Activated B cell treated with CpG ODN at 0.5 μM for 24 hours (primary cell): ENCODE data around the gene TOGARAM2. TPM values are rescaled to one million over a fixed set of nuclear protein-coding genes. Genes with fewer than 3 reads are reported as not detected.

Source experiments
- ATAC-seq: fragments of 200-7000 bp; cut with Tn5 transposase; one replicate; pipeline ENCODE4 v1.10.0; 2021; ENCODE audit warnings: low read depth, mild to moderate bottlenecking, moderate library complexity
- CTCF ChIA-PET: fragments of 350-600 bp; sonication (Branson Sonifier 250); formaldehyde crosslinking; loops from one replicate; lab custom pipeline; 2021; ENCODE audit warnings: antibody characterized with exemption; lab: Charles Lee
- POLR2A ChIA-PET: fragments of 350-600 bp; sonication (Branson Sonifier 250); formaldehyde crosslinking; loops from one replicate; lab custom pipeline; 2021; ENCODE audit warnings: antibody characterized with exemption; lab: Charles Lee
- DNase-seq: peaks from one replicate; pipeline ENCODE4 v3.0.0; 2022
- H3K27ac Mint-ChIP-seq: one replicate; pipeline ENCODE4 v1.8.0; 2020; ENCODE audit warnings: mixed read lengths
- H3K27me3 Mint-ChIP-seq: one replicate; pipeline ENCODE4 v1.8.0; 2021; ENCODE audit warnings: mixed read lengths
- H3K36me3 Mint-ChIP-seq: one replicate; pipeline ENCODE4 v1.8.0; 2021; ENCODE audit warnings: low read depth, mixed read lengths
- H3K4me1 Mint-ChIP-seq: one replicate; pipeline ENCODE4 v1.8.0; 2021; ENCODE audit warnings: mixed read lengths
- H3K4me3 Mint-ChIP-seq: one replicate; pipeline ENCODE4 v1.8.0; 2020; ENCODE audit warnings: mild to moderate bottlenecking, mixed read lengths
- H3K9me3 Mint-ChIP-seq: one replicate; pipeline ENCODE4 v1.8.0; 2020; ENCODE audit warnings: mixed read lengths
- intact Hi-C: fragments of 100-400 bp; cut with micrococcal nuclease; formaldehyde crosslinking; loops from one replicate; pipeline ENCODE4 v1.15.1; 2024
- total RNA-seq: library from RNA; stranded (reverse); gene quantifications from 2 replicates; pipeline ENCODE4 v1.2.3, GENCODE V29; 2022
- TF ChIP-seq, protein P1 (sequence below): fragments of 200-600 bp; IDR thresholded peaks from one replicate; pipeline ENCODE4 v1.8.0; 2022; ENCODE audit warnings: antibody characterized with exemption, mild to moderate bottlenecking

The TOGARAM2 gene
- total RNA-seq, 1 donor from 2014 or later, result not detected

DNA sequence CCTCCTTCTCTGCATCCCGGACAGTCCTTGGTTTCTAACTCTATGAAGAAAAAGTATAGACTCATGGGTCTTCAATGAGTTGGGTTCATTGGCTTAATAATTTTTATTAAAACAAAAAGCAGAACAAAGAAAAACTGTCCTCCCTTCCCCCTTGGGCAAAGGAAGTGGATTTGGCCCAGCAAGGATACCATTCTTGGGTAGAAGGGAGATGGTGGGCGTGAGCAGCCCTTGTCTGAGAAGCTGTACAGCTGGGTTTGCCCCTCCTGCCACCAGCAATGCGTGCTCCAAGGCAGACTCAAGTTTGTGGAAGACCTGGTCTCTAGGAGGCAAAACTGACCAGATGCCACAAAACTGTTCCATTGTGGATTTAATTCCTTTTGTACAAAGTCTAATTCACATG is 80.5 kb downstream of the TOGARAM2 start:
- intact Hi-C loops, result no loop called here
- CTCF ChIA-PET, result no interaction called here
- TF ChIP-seq, protein P1, sequence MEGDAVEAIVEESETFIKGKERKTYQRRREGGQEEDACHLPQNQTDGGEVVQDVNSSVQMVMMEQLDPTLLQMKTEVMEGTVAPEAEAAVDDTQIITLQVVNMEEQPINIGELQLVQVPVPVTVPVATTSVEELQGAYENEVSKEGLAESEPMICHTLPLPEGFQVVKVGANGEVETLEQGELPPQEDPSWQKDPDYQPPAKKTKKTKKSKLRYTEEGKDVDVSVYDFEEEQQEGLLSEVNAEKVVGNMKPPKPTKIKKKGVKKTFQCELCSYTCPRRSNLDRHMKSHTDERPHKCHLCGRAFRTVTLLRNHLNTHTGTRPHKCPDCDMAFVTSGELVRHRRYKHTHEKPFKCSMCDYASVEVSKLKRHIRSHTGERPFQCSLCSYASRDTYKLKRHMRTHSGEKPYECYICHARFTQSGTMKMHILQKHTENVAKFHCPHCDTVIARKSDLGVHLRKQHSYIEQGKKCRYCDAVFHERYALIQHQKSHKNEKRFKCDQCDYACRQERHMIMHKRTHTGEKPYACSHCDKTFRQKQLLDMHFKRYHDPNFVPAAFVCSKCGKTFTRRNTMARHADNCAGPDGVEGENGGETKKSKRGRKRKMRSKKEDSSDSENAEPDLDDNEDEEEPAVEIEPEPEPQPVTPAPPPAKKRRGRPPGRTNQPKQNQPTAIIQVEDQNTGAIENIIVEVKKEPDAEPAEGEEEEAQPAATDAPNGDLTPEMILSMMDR, result no peak

DNA sequence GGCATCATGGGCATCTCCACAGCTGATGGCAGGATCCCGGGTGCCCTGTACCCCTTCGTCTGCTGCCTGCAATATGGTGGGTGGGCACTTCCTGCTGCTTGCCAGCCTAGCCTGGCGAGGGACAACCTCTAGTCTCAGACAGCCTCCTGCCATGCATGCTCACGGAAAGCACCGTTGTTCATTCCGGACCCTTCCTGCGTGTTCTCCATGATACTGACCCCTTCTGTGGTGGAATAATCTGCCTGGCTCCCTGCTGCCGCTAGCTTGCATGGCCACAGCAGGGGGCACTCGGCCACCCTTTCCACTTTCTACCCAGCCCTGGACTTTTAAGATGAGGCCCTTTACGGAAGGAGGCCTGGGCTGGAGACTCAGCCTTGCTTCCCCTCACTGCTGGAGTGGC is 81.3 kb downstream of the TOGARAM2 start:
- CTCF ChIA-PET, result no interaction called here
- TF ChIP-seq, protein P1, result no peak

More for the DNA sequence above, 80.5 kb downstream of the TOGARAM2 start:
- H3K4me1 Mint-ChIP-seq, result no peaks in the 10 kb centered on the region
- no peak for ATAC-seq
- H3K27me3 Mint-ChIP-seq, result no peaks in the 10 kb centered on the region
- no peaks in the 10 kb centered on the region for H3K9me3 Mint-ChIP-seq
- H3K4me3 Mint-ChIP-seq, result no peak overlapping the region
- H3K27ac Mint-ChIP-seq, result no peak overlapping the region
- POLR2A ChIA-PET, result no interaction called here
- no peaks in the 10 kb centered on the region for H3K36me3 Mint-ChIP-seq
- no peak for DNase-seq

DNA sequence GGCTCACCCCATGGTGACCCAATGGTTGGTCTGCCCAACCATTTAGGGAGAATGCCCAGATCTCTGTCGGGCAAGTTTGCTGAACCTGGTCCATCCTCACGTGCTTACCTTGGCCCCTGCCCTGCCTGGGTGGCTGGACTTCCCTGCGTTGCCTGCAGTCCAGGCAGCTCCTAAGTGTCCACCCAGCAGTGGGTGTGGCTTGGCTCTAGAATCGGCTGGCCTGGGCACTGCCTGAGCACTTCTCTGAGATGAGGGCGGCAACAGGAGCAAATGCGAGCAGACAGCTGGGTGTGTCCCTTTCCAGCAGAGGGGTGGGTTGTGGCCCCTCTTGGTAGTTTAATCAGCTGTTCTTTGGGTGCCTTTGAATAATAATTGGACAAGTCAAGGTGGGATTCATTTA is 82.0 kb downstream of the TOGARAM2 start:
- CTCF ChIA-PET, result no interaction called here

More for the DNA sequence above, 81.3 kb downstream of the TOGARAM2 start:
- no peaks in the 10 kb centered on the region for H3K36me3 Mint-ChIP-seq
- POLR2A ChIA-PET, result no interaction called here
- no peak overlapping the region for H3K27ac Mint-ChIP-seq
- H3K4me3 Mint-ChIP-seq, result no peak overlapping the region
- ATAC-seq (no peak), DNase-seq (no peak)
- no peaks in the 10 kb centered on the region for H3K4me1 Mint-ChIP-seq
- no peaks in the 10 kb centered on the region for H3K27me3 Mint-ChIP-seq
- no peaks in the 10 kb centered on the region for H3K9me3 Mint-ChIP-seq
- intact Hi-C loops, result no loop called here

GRCh38 chr2:29063646-29064345 is 82.7 kb downstream of the TOGARAM2 start:
- no peak overlapping the region for H3K4me3 Mint-ChIP-seq
- no peak for ATAC-seq
- POLR2A ChIA-PET, result no interaction called here
- H3K27ac Mint-ChIP-seq, result no peak overlapping the region
- H3K9me3 Mint-ChIP-seq, result no peaks in the 10 kb centered on the region
- CTCF ChIA-PET, result no interaction called here
- TF ChIP-seq, protein P1, result no peak
- DNase-seq, result no peak
- no peaks in the 10 kb centered on the region for H3K27me3 Mint-ChIP-seq
- no peaks in the 10 kb centered on the region for H3K4me1 Mint-ChIP-seq
- intact Hi-C loops, result no loop called here
- H3K36me3 Mint-ChIP-seq, result no peaks in the 10 kb centered on the region

More for the DNA sequence above, 82.0 kb downstream of the TOGARAM2 start:
- TF ChIP-seq, protein P1, result no peak
- Mint-ChIP-seq H3K4me1 (no peaks in the 10 kb centered on the region), H3K9me3 (no peaks in the 10 kb centered on the region), H3K4me3 (no peak overlapping the region), H3K36me3 (no peaks in the 10 kb centered on the region), H3K27me3 (no peaks in the 10 kb centered on the region), H3K27ac (no peak overlapping the region)
- DNase-seq (no peak), ATAC-seq (no peak)
- intact Hi-C loops, result no loop called here
- POLR2A ChIA-PET, result no interaction called here

GRCh38 chr2:29064346-29064715 is 83.2 kb downstream of the TOGARAM2 start:
- Mint-ChIP-seq H3K27me3 (peaks cover 3% of the 10 kb centered on the region), H3K9me3 (no peaks in the 10 kb centered on the region), H3K4me1 (no peaks in the 10 kb centered on the region), H3K36me3 (no peaks in the 10 kb centered on the region), H3K27ac (no peak overlapping the region), H3K4me3 (no peak overlapping the region)
- POLR2A ChIA-PET, result no interaction called here
- DNase-seq, result no peak
- TF ChIP-seq, protein P1, result no peak
- CTCF ChIA-PET, result no interaction called here
- intact Hi-C loops, result no loop called here
- no peak for ATAC-seq
